H9 (cell line): Measurements from ENCODE around the gene BTN2A1. TPM values are rescaled to one million over a fixed set of nuclear protein-coding genes. Genes with fewer than 3 reads are reported as not detected.

Experiments used
- DNase-seq: peaks from one replicate; pipeline ENCODE4 v3.0.0-alpha.2; 2017
- H2AFZ ChIP-seq: one replicate; pipeline ENCODE4 v1.6.1; 2013; ENCODE audit warnings: mild to moderate bottlenecking, low read length, control low read depth, moderate library complexity
- H2AK5ac ChIP-seq: 2 replicates; pipeline ENCODE4 v1.6.1; 2013; ENCODE audit warnings: low read length, control low read depth, mixed read lengths; ENCODE audit not compliant: insufficient read length
- H2BK120ac ChIP-seq: one replicate; pipeline ENCODE4 v1.6.1; 2013; ENCODE audit warnings: low read depth, mild to moderate bottlenecking, low read length, control low read depth, inconsistent platforms; ENCODE audit not compliant: poor library complexity, severe bottlenecking
- H2BK12ac ChIP-seq: 2 replicates; pipeline ENCODE4 v1.6.1; 2013; ENCODE audit warnings: low read length, control low read depth, mixed read lengths, low read depth; ENCODE audit not compliant: insufficient read length
- H2BK15ac ChIP-seq: 2 replicates; pipeline ENCODE4 v1.6.1; 2013; ENCODE audit warnings: low read depth, low read length, control low read depth
- H2BK20ac ChIP-seq: one replicate; pipeline ENCODE4 v1.6.1; 2013; ENCODE audit warnings: low read depth, mild to moderate bottlenecking, low read length, control low read depth, inconsistent platforms; ENCODE audit not compliant: poor library complexity, severe bottlenecking
- H2BK5ac ChIP-seq: 2 replicates; pipeline ENCODE4 v1.6.1; 2013; ENCODE audit warnings: low read length, control low read depth, mixed read lengths; ENCODE audit not compliant: insufficient read length
- H3K14ac ChIP-seq: 2 replicates; pipeline ENCODE4 v1.6.1; 2013; ENCODE audit warnings: low read length, control low read depth; ENCODE audit not compliant: insufficient read depth
- H3K18ac ChIP-seq: 2 replicates; pipeline ENCODE4 v1.6.1; 2013; ENCODE audit warnings: low read depth, mild to moderate bottlenecking, mixed read lengths, low read length, control low read depth; ENCODE audit not compliant: insufficient read length
- H3K23ac ChIP-seq: 2 replicates; pipeline ENCODE4 v1.6.1; 2013; ENCODE audit warnings: low read length, control low read depth, mixed read lengths, low read depth; ENCODE audit not compliant: insufficient read length
- H3K23me2 ChIP-seq: 2 replicates; pipeline ENCODE4 v1.6.1; 2013; ENCODE audit warnings: low read depth, mild to moderate bottlenecking, mixed read lengths, low read length, control low read depth; ENCODE audit not compliant: insufficient read length, poor library complexity, severe bottlenecking
- H3K27ac ChIP-seq: 2 replicates; pipeline ENCODE4 v1.5.1; 2013; ENCODE audit warnings: low read length, control low read depth, mixed read lengths, low read depth; ENCODE audit not compliant: insufficient read length
- H3K27me3 ChIP-seq: 2 replicates; pipeline ENCODE4 v1.6.1; 2013; ENCODE audit warnings: low read length, control low read depth, inconsistent platforms; ENCODE audit not compliant: insufficient read depth
- H3K4ac ChIP-seq: 2 replicates; pipeline ENCODE4 v1.6.1; 2013; ENCODE audit warnings: low read depth, mild to moderate bottlenecking, control low read depth, inconsistent platforms, low read length, moderate library complexity
- H3K4me1 ChIP-seq: 2 replicates; pipeline ENCODE4 v1.6.1; 2013; ENCODE audit warnings: low read length, control low read depth, inconsistent platforms; ENCODE audit not compliant: insufficient read depth
- H3K4me2 ChIP-seq: 2 replicates; pipeline ENCODE4 v1.6.1; 2013; ENCODE audit warnings: low read length, control low read depth, mixed read lengths; ENCODE audit not compliant: insufficient read length, insufficient read depth
- H3K56ac ChIP-seq: 2 replicates; pipeline ENCODE4 v1.6.1; 2013; ENCODE audit warnings: low read depth, mild to moderate bottlenecking, mixed read lengths, low read length, control low read depth; ENCODE audit not compliant: insufficient read length
- H3K79me1 ChIP-seq: 2 replicates; pipeline ENCODE4 v1.6.1; 2013; ENCODE audit warnings: low read depth, mild to moderate bottlenecking, moderate library complexity, low read length, control low read depth, inconsistent platforms; ENCODE audit not compliant: insufficient read depth, poor library complexity, severe bottlenecking
- H3K79me2 ChIP-seq: 2 replicates; pipeline ENCODE4 v1.6.1; 2013; ENCODE audit warnings: low read length, control low read depth, inconsistent platforms; ENCODE audit not compliant: insufficient read depth
- H3K9ac ChIP-seq: 2 replicates; pipeline ENCODE4 v1.6.1; 2013; ENCODE audit warnings: low read length, control low read depth, mixed read lengths; ENCODE audit not compliant: insufficient read length; ENCODE audit errors: extremely low read depth
- H3K9me3 ChIP-seq: one replicate; pipeline ENCODE4 v1.6.1; 2013; ENCODE audit warnings: low read depth, low read length, inconsistent platforms; ENCODE audit not compliant: control insufficient read depth
- H3T11ph ChIP-seq: one replicate; pipeline ENCODE4 v1.6.1; 2013; ENCODE audit warnings: mild to moderate bottlenecking, low read length, control low read depth, inconsistent platforms
- H4K20me1 ChIP-seq: one replicate; pipeline ENCODE4 v1.6.1; 2013; ENCODE audit not compliant: control insufficient read depth, insufficient read length, insufficient read depth
- H4K5ac ChIP-seq: 2 replicates; pipeline ENCODE4 v1.6.1; 2013; ENCODE audit warnings: low read depth, mild to moderate bottlenecking, mixed read lengths, low read length, control low read depth; ENCODE audit not compliant: insufficient read length
- H4K8ac ChIP-seq: replicated peaks from 2 replicates; pipeline ENCODE4 v1.6.1; 2013; ENCODE audit warnings: low read length, control low read depth, mixed read lengths, low read depth; ENCODE audit not compliant: insufficient read length
- H4K91ac ChIP-seq: 2 replicates; pipeline ENCODE4 v1.6.1; 2013; ENCODE audit warnings: low read depth, mild to moderate bottlenecking, moderate library complexity, mixed read lengths, low read length, control low read depth; ENCODE audit not compliant: insufficient read length
- H3K27ac Mint-ChIP-seq, 3 experiments: 2 replicates in 2 of 3; 3 replicates in 1 of 3; pipeline ENCODE4 v1.8.0; 2020 to 2021; ENCODE audit warnings: mixed read lengths in 3 of 3, mild to moderate bottlenecking in 1 of 3, moderate library complexity in 1 of 3
- H3K27me3 Mint-ChIP-seq: 2 replicates; pipeline ENCODE4 v1.8.0; 2021; ENCODE audit warnings: low read depth, mild to moderate bottlenecking, moderate library complexity, mixed read lengths
- H3K36me3 Mint-ChIP-seq, 3 experiments: 2 replicates in 2 of 3; 3 replicates in 1 of 3; pipeline ENCODE4 v1.8.0; 2020 to 2021; ENCODE audit warnings: low read depth in 3 of 3, mixed read lengths in 3 of 3; ENCODE audit not compliant: insufficient read depth in 1 of 3
- H3K4me1 Mint-ChIP-seq, 2 experiments: 2 replicates each; pipeline ENCODE4 v1.8.0; 2020; ENCODE audit warnings: mixed read lengths in 2 of 2
- H3K4me3 Mint-ChIP-seq, 2 experiments: 2 replicates in 1 of 2; 3 replicates in 1 of 2; pipeline ENCODE4 v1.8.0; 2020 to 2021; ENCODE audit warnings: mild to moderate bottlenecking in 2 of 2, mixed read lengths in 2 of 2, moderate library complexity in 1 of 2
- H3K9me3 Mint-ChIP-seq, 2 experiments: 2 replicates in 1 of 2; 3 replicates in 1 of 2; pipeline ENCODE4 v1.8.0; 2020; ENCODE audit warnings: mild to moderate bottlenecking in 2 of 2, mixed read lengths in 2 of 2, moderate library complexity in 1 of 2
- CTCF ChIP-seq: fragments of 200-600 bp; sonication (generic); conservative IDR thresholded peaks from 3 replicates; pipeline ENCODE4 v1.8.0; 2021; ENCODE audit warnings: antibody characterized with exemption, mild to moderate bottlenecking
- WGBS: extraction: QIAGEN DNeasy Blood & Tissue Kit; methylation state at CpG from one replicate; pipeline ENCODE4 v1.1.7; 2013; ENCODE audit warnings: missing lambda C conversion rate, low lambda C conversion rate, mixed read lengths; ENCODE audit not compliant: insufficient read length; ENCODE audit errors: extremely low coverage; 5-methylcytosine and 5-hydroxymethylcytosine counted together
- total RNA-seq: library from RNA; stranded (reverse); gene quantifications from 2 replicates; pipeline ENCODE4 v1.2.1, GENCODE V29; 2021

The BTN2A1 gene
- total RNA-seq, 1 experiment from 2014 or later = 18.4 TPM

DNA sequence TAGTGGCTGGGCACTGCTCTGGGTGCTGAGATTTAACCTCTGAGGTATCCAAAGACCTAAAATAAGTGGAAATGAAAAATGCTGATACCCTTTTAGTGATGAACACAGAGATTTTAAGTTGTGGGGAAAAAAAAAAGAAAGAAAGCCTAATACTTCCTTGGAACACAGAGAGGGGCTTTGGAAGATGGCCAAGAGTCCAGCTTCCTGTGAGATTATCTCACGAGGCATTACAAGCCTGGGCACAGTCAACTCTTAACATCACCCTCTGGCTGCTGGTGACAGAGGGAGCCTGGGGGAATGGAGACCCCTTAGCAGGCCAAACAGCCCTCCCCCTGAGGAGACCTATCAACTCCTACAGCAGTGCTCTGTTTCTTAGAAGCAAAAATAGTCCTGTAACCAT, 19.7 kb downstream of the BTN2A1 start:
- Histone ChIP-seq H4K91ac (no peak overlapping the region), H2AFZ (no peak overlapping the region)
- WGBS = no CpG with 5 or more reads among the region's 1 CpG

More for the DNA sequence above, 19.7 kb downstream of the BTN2A1 start:
- Histone ChIP-seq H3K79me1 (no peaks in the 10 kb centered on the region), H3K14ac (no peak overlapping the region), H3K9me3 (peaks cover 6% of the 10 kb centered on the region), H3K9ac (no peak overlapping the region), H2BK20ac (no peak overlapping the region), H3K4ac (no peak overlapping the region), H3K18ac (no peak overlapping the region), H3K4me1 (peaks cover 4% of the 10 kb centered on the region; the same call in 1 of the 2 replicates), H2AK5ac (no peak overlapping the region), H4K8ac (no peak overlapping the region), H4K20me1 (no peaks in the 10 kb centered on the region), H2BK120ac (no peak overlapping the region), H3K27me3 (no peaks in the 10 kb centered on the region), H2BK5ac (no peak overlapping the region), H2BK12ac (no peak overlapping the region), H3K23me2 (no peaks in the 10 kb centered on the region), H2BK15ac (no peak overlapping the region), H3K79me2 (no peaks in the 10 kb centered on the region), H3K4me2 (no peak overlapping the region), H4K5ac (no peak overlapping the region), H3K27ac (no peak overlapping the region), H3K23ac (no peak overlapping the region), H3T11ph (no peak overlapping the region), H3K56ac (no peak overlapping the region)
- Mint-ChIP-seq H3K4me1 (peaks cover 30 to 32% of the 10 kb centered on the region in 2 experiments), H3K9me3 (peaks cover 8 to 16% of the 10 kb centered on the region in 2 experiments; a peak in 4 of 5 replicates), H3K4me3 (no peak overlapping the region), H3K36me3 (peaks cover 0 to 13% (median 9%) of the 10 kb centered on the region in 3 experiments; a peak in 5 of 7 replicates), H3K27ac (no peak overlapping the region), H3K27me3 (no peaks in the 10 kb centered on the region; the same call in 1 of the 2 replicates)
- TF ChIP-seq CTCF = no peak
- no peak for DNase-seq
